NCI-H1436 treated with DMSO at 0.1 percent for 48 hours (cell line): Measurements from ENCODE around the gene TMEM98.
"Not testable (repeated sequence)": the region's sequence is repeated elsewhere in the genome, so short reads cannot be mapped to it uniquely, and the experiment has no call there.

ENCODE experiments used
- DNase-seq: peaks from one replicate; lab custom pipeline; 2025; lab: John Stamatoyannopoulos, UW

TMEM98 gene

DNA sequence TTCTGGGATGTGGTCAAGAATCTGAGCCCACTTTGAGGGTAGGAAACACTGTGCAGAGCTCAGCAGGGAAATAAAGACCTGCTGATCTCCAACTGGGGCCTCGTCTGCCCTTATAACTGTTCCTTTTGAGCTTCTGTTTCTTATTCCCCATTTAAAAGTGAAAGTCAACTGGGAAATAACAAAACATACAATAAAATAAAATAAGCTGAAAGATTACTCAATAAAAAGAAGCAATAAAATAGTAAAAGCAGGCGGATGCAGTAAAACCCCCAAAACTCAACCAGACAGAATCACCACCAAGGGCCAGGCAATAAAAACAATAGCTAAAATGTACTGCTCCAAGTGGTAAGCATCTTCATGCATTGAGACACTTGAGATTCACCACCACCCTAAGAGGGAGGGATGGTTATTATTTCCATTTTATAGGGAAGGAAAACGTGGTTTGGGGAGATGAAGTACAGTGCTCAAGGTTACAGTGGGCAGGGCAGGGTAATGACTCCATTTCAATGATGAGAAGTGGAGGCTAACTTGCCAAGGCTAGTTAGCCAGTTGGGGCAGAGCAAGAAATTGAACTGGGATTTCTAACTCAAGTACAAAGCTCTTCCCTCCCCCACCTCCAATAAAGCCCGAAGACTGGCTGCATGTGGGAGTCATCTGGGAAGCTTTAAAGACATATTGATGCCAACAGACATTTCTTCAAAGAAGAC, 57.2 kb downstream of the TMEM98 start:
- DNase-seq = no peak

DNA sequence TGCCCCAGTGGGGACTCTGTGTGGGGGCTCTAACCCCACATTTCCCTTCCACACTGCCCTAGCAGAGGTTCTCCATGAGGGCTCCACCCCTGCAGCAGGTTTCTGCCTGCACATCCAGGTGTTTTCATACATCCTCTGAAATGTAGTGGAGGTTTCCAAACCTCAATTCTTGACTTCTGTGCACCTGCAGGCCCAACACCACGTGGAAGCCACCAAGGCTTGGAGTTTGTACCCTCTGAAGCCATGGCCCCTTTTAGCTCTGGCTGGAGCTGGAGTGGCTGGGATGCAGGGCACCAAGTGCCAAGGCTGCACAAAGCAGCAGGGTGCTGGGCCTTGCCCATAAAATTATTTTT, 59.5 kb downstream of the TMEM98 start:
- DNase-seq = not testable (repeated sequence)

DNA sequence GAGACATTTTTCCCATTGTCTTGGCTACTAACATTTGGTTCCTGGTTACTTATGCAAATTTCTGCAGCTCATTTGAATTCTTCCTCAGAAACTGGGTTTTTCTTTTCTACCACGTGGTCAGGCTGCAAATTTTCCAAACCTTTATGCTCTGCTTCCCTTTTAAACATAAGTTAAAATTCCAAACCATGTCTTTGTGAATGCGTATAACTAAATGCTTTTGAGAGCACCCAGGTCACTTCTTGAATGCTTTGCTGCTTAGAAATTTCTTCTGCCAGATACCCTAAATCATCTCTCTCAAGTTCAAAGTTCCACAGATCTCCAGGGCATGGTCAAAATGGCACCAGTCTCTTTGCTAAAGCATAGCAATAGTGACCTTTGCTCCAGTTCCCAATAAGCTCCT, 59.9 kb downstream of the TMEM98 start:
- not testable (repeated sequence) for DNase-seq

- DNase-seq = no peak
Measured at GRCh38 chr17:32988481-32989101, 60.6 kb downstream of the TMEM98 start.

DNA sequence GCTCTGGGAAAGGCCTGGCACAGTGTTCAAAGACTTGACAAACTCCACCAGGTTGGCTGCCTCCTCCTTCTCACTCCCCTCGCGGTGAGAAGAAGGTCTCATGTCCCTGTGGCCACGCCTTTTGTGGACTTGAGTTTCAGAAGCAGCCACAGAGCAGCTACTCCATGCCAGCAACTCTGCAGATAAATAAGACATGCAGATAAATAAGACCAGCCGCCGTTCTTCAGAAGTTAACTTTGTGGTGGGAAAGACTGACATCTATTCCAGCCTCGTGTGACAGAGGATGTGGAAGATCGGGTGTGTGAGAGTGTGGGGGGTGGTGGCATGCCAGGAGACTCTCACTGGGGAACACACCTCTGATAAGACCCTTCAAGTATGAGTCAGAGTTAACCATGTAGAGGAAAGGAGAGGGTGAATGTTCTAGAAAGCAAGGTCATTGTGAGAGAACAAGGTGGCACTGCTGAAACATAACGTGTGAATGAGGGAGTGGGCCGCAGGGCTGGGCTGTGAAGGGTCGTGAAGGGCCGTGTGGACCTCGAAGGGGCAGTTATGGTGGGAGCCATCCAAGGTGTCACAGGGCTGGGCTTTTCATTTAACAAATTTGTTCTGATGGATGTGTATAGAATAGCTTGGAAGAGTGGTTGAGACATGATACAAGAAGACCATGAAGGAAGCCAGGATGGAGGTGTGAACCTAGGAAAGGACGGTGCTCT, 64.5 kb downstream of the TMEM98 start:
- no peak for DNase-seq

GRCh38 chr17:32993977-32994376, 66.0 kb downstream of the TMEM98 start:
- DNase-seq = no peak
